ENCODE results near the gene VCAN. TPM values are rescaled to one million over a fixed set of nuclear protein-coding genes. Genes with fewer than 3 reads are reported as not detected.

Gene VCAN
- polyA plus RNA-seq, 1 donor from 2014 or later, result 1,185 TPM

DNA sequence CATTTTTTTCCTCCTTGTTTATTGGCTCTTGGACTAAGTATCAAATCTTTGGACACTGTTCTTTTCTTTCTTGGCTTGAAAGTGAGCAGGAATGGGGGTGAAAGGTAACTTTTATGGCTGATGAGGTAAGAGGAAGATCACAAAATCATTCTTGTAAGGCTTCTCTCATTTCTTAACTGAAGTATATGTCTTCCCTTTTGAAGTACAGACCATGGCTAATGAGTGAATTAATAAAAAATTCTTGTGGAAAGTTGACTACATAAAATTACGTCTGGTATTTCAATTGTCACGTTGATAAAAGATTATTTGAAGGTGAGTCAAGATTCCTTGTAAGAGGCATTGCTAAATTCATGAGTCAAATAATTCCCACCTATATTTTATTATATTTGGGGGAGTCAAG is 25.1 kb downstream of the VCAN start:
- peak; percentile 17 for TF ChIP-seq REST (IDR thresholded peaks at IDR 0.05; ENCODE audit: borderline replicate concordance)
- TF ChIP-seq, protein P1, sequence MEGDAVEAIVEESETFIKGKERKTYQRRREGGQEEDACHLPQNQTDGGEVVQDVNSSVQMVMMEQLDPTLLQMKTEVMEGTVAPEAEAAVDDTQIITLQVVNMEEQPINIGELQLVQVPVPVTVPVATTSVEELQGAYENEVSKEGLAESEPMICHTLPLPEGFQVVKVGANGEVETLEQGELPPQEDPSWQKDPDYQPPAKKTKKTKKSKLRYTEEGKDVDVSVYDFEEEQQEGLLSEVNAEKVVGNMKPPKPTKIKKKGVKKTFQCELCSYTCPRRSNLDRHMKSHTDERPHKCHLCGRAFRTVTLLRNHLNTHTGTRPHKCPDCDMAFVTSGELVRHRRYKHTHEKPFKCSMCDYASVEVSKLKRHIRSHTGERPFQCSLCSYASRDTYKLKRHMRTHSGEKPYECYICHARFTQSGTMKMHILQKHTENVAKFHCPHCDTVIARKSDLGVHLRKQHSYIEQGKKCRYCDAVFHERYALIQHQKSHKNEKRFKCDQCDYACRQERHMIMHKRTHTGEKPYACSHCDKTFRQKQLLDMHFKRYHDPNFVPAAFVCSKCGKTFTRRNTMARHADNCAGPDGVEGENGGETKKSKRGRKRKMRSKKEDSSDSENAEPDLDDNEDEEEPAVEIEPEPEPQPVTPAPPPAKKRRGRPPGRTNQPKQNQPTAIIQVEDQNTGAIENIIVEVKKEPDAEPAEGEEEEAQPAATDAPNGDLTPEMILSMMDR (IDR thresholded peaks at IDR 0.05; ENCODE audit: poor library complexity, severe bottlenecking), result no peak
- H3K36me3 ChIP-seq (ENCODE audit: insufficient read depth, low read length), result peaks cover 59% of the 10 kb centered on the region
- no peak overlapping the region for H2AFZ ChIP-seq (ENCODE audit: low read depth, low read length)
- no peak overlapping the region for H3K9ac ChIP-seq (ENCODE audit: low read length)
- H3K27me3 ChIP-seq (ENCODE audit: insufficient read depth, low read depth, low read length), result no peaks in the 10 kb centered on the region
- H3K9me3 ChIP-seq (ENCODE audit: low read length), result no peaks in the 10 kb centered on the region
- peaks cover 3% of the 10 kb centered on the region for H3F3A ChIP-seq (ENCODE audit: insufficient read depth, low read length, poor library complexity, severe bottlenecking)
- peaks cover 99% of the 10 kb centered on the region for H4K20me1 ChIP-seq (ENCODE audit: insufficient read depth)
- peak overlapping the region; percentile 3 for H3K4me2 ChIP-seq (ENCODE audit: low read length)
- no peaks in the 10 kb centered on the region for H3K9me2 ChIP-seq (ENCODE audit: insufficient read depth, low read length)
- H3K4me3 ChIP-seq (ENCODE audit: low read length), result peak overlapping the region; percentile 84
- peaks cover 100% of the 10 kb centered on the region for H3K79me2 ChIP-seq (replicated peaks; ENCODE audit: insufficient read depth, low read length)
- H3K27ac ChIP-seq (ENCODE audit: low read length), result peak overlapping the region; percentile 41

DNA sequence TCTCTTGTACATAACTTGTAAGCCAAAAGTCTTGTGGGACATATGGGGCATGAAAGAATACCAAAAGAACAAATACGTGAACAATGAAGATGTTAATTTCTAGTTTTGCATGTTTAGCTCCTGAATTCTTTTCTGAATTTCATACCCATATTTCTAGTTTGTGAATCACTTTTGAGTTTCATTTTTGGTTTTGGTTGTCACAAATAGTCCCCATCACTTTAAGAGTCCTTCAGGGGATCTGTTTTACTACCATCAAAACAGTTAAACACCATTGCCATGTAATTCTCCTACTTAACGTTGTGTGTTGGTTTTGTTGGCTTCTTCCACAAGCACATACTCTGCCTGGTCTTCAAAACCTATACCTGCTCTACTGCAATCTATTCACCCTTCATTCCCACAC is 27.0 kb downstream of the VCAN start:
- no peak overlapping the region for H3K9ac ChIP-seq (ENCODE audit: low read length)
- peak overlapping the region; percentile 11 for H3K4me2 ChIP-seq (ENCODE audit: low read length)
- TF ChIP-seq POLR2AphosphoS5 (IDR thresholded peaks at IDR 0.05), result peak; percentile 8
- TF ChIP-seq RAD21 (conservative IDR thresholded peaks at IDR 0.05), result no peak
- peaks cover 9% of the 10 kb centered on the region for H3F3A ChIP-seq (ENCODE audit: insufficient read depth, low read length, poor library complexity, severe bottlenecking)
- H3K4me3 ChIP-seq (ENCODE audit: low read length), result peak overlapping the region; percentile 84
- H2AFZ ChIP-seq (ENCODE audit: low read depth, low read length), result no peak overlapping the region
- peaks cover 100% of the 10 kb centered on the region for H3K79me2 ChIP-seq (replicated peaks; ENCODE audit: insufficient read depth, low read length)
- peak overlapping the region; percentile 2 for H3K27ac ChIP-seq (ENCODE audit: low read length)
- no peaks in the 10 kb centered on the region for H3K9me3 ChIP-seq (ENCODE audit: low read length)
- H3K9me2 ChIP-seq (ENCODE audit: insufficient read depth, low read length), result no peaks in the 10 kb centered on the region
- no peaks in the 10 kb centered on the region for H3K27me3 ChIP-seq (ENCODE audit: insufficient read depth, low read depth, low read length)
- H3K36me3 ChIP-seq (ENCODE audit: insufficient read depth, low read length), result peaks cover 61% of the 10 kb centered on the region
- peaks cover 99% of the 10 kb centered on the region for H4K20me1 ChIP-seq (ENCODE audit: insufficient read depth)

DNA sequence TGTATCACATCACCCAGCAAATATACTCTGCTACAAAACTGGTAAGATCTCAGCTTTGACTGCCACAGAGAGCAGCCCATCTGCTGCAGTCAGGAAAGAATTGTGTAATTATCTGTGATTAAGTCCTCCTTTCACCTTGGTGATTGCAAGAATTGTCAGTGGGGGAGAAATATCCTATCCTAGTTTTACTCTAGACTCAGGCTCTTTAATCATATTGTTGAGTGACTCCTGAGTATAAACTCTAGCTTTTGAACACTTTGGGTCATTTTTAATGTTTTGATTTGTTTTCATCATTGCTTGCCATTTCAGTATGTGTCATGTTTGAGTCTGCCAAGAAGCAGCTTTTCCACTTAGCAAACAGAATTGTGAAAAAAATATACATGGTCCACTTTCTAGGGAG is 32.1 kb downstream of the VCAN start:
- H2AFZ ChIP-seq (ENCODE audit: low read depth, low read length), result no peak overlapping the region
- H3K9ac ChIP-seq (ENCODE audit: low read length), result no peak overlapping the region
- H3K27me3 ChIP-seq (ENCODE audit: insufficient read depth, low read depth, low read length), result no peaks in the 10 kb centered on the region
- peaks cover 52% of the 10 kb centered on the region for H3K36me3 ChIP-seq (ENCODE audit: insufficient read depth, low read length)
- H3K4me2 ChIP-seq (ENCODE audit: low read length), result peak overlapping the region; percentile 40
- H3K9me3 ChIP-seq (ENCODE audit: low read length), result no peaks in the 10 kb centered on the region
- TF ChIP-seq MXI1 (conservative IDR thresholded peaks at IDR 0.05; ENCODE audit: poor library complexity, severe bottlenecking) (no peak), REST (IDR thresholded peaks at IDR 0.05; ENCODE audit: borderline replicate concordance) (no peak), TAF1 (IDR thresholded peaks at IDR 0.05; ENCODE audit: low read depth) (no peak), POLR2AphosphoS5 (IDR thresholded peaks at IDR 0.05) (no peak), EZH2 (IDR thresholded peaks at IDR 0.05; ENCODE audit: borderline replicate concordance, insufficient read depth, low read length, poor library complexity, severe bottlenecking) (no peak), RAD21 (conservative IDR thresholded peaks at IDR 0.05) (no peak), SMC3 (conservative IDR thresholded peaks at IDR 0.05; ENCODE audit: poor library complexity) (no peak), EP300 (conservative IDR thresholded peaks at IDR 0.05; ENCODE audit: poor library complexity, severe bottlenecking) (no peak)
- TF ChIP-seq, protein P1 (IDR thresholded peaks at IDR 0.05; ENCODE audit: poor library complexity, severe bottlenecking), result no peak
- H3K4me3 ChIP-seq (ENCODE audit: low read length), result peak overlapping the region; percentile 84
- H3K9me2 ChIP-seq (ENCODE audit: insufficient read depth, low read length), result no peaks in the 10 kb centered on the region
- H4K20me1 ChIP-seq (ENCODE audit: insufficient read depth), result peaks cover 85% of the 10 kb centered on the region
- H3F3A ChIP-seq (ENCODE audit: insufficient read depth, low read length, poor library complexity, severe bottlenecking), result peaks cover 9% of the 10 kb centered on the region
- peaks cover 95% of the 10 kb centered on the region for H3K79me2 ChIP-seq (replicated peaks; ENCODE audit: insufficient read depth, low read length)
- H3K27ac ChIP-seq (ENCODE audit: low read length), result peak overlapping the region; percentile 4

Measured in neural cell (in vitro differentiated cells).